ENCODE data around the gene PCDHGA6.
A peak's percentile ranks its signal among the peaks of the same experiment; 100 is the strongest.

DNA sequence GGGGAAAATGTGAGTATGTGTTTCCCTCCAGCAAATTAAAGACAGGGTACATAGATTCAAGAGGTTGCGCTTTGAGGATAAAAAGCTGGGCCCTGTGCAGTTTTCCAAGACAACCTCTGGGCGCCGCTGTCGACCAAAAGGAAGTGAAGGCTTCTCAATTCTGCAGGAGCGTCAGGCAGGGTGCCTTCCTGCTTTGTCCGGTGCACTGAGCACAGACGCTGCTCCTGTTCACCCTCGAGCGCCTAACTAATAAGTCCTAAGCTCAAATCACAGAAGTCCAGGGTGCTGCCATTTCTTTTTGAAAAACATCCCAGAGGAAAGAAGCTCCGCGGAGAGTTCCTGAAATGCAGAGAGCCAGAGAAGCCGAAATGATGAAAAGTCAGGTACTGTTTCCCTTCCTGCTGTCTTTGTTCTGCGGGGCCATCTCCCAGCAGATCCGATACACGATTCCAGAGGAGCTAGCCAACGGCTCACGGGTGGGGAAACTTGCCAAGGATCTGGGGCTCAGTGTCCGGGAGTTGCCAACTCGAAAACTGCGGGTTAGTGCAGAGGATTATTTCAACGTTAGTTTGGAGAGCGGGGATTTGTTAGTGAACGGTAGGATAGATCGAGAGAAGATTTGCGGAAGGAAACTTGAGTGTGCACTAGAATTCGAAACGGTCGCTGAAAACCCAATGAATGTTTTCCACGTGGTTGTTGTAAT, 23.6 kb upstream of the PCDHGA6 start, which contains the start of gene PCDHGB1:
- TF ChIP-seq POLR2A (IDR thresholded peaks at IDR 0.05) = no peak
- TF ChIP-seq, protein P1, sequence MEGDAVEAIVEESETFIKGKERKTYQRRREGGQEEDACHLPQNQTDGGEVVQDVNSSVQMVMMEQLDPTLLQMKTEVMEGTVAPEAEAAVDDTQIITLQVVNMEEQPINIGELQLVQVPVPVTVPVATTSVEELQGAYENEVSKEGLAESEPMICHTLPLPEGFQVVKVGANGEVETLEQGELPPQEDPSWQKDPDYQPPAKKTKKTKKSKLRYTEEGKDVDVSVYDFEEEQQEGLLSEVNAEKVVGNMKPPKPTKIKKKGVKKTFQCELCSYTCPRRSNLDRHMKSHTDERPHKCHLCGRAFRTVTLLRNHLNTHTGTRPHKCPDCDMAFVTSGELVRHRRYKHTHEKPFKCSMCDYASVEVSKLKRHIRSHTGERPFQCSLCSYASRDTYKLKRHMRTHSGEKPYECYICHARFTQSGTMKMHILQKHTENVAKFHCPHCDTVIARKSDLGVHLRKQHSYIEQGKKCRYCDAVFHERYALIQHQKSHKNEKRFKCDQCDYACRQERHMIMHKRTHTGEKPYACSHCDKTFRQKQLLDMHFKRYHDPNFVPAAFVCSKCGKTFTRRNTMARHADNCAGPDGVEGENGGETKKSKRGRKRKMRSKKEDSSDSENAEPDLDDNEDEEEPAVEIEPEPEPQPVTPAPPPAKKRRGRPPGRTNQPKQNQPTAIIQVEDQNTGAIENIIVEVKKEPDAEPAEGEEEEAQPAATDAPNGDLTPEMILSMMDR (IDR thresholded peaks at IDR 0.05) = peak in 3 of 6 experiments; percentile 9 to 40 (median 34)

All from thyroid gland (tissue), 4 donors.